ENCODE data around the gene LRRC43.
A peak's percentile ranks its signal among the peaks of the same experiment; 100 is the strongest.

Gene LRRC43

DNA sequence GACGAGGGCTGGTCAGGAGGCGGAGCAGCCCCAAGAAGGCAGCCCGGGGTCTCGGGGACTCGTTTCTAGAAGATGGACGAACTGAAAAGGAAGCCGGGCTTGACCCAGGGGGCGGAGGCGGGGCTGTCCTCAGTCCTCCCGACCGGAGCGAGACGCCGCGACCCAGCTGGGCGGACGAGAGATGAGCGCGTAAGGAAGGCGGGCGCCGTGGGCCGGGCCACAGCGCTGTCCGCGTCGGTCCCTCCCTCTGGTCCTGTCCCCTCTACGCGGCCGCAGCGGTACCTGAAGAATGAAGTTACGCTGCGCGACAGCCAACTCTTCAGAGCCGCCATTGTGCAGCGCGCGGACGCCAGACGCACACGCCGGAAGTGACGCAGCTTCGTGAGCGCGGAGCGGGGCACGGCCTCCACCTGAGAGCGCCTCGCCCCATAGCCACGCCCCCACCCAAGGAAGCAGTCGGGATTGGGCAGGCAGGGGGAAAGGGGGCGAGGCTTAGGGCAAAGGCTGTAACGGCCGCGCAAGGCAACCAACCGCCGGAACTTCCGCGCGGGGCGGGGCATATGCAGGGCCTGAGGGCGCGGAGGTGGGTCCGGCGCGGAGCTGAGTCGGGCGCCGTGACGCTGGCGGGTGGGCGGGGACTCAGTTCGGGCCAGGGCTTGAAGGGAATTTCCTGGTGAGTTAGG is 42.9 kb downstream of the LRRC43 start, which contains the start of gene DIABLO:
TSS of gene DIABLO (minus strand) at position 370 of the 683 bp plus-strand sequence. CDS start at position 332, 38 bp downstream.
- peak; percentile 99 for DNase-seq (ENCODE audit: low read depth)

- DNase-seq (ENCODE audit: low read depth) = no peak
Measured at GRCh38 chr12:122226366-122227125, 43.6 kb downstream of the LRRC43 start.

DNA sequence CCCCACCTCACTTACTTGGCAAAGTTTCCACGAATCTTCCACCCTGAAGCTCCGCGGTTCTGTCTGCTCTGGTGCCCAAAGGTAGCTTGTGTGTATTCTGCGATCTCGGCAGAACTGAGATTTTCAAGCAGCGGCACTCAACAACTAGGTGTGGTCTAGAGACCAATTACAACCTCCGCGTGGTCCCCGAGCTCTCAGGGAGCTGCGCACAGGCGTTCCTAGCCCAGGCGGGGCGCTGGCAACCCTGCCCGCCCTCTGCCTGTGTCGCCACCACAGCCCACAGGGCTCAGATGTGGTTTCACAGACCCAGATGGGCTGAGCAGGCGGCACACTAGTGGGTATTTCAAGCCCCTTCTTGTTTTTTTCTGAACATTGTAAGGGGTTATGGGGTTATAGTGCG is 44.4 kb downstream of the LRRC43 start:
- DNase-seq (ENCODE audit: low read depth) = no peak

DNA sequence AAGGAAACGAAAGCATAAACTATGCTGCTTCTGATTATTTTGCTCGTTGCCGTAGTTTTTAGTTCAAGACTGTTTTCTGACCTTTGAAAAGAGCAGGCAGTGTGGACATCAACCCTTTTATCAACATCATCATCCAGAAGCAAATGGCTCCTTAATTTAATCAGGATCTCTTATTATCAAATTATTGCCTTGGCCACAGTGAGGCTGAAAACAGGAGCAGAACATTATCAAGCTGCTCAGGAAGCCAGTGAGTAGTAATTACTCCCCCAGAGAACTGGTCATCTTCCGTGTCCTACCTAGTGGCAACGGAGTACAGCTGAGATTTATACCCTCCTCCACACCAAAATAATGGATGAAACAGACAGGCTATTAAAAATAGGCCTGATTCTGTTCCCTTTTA is 45.2 kb downstream of the LRRC43 start:
- no peak for DNase-seq (ENCODE audit: low read depth)

- no peak for DNase-seq (ENCODE audit: low read depth)
Measured at GRCh38 chr12:122230798-122231197, 47.9 kb downstream of the LRRC43 start.

DNA sequence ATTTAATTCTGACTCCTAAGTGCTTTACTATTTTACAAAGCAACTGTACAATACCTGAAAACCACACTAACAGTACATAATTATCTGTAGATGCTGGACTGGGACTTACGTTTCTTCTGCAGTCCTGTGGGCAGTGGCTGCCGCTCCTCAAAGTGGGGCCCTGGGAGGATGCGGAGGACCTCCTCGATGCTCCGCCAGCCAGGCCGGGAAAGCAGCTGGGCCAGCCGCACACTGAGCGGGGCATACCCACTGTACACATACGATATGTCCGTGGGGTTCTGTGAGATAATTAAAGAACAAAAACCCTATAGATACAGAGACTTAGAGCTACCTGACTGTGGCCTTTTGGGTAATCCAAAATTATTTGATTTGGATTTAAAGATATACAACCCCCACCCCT is 49.8 kb downstream of the LRRC43 start:
- DNase-seq (ENCODE audit: low read depth) = no peak

GRCh38 chr12:122235741-122236140 is 52.8 kb downstream of the LRRC43 start:
- no peak for DNase-seq (ENCODE audit: low read depth)

GRCh38 chr12:122238861-122239260 is 55.9 kb downstream of the LRRC43 start:
- no peak for DNase-seq (ENCODE audit: low read depth)

DNA sequence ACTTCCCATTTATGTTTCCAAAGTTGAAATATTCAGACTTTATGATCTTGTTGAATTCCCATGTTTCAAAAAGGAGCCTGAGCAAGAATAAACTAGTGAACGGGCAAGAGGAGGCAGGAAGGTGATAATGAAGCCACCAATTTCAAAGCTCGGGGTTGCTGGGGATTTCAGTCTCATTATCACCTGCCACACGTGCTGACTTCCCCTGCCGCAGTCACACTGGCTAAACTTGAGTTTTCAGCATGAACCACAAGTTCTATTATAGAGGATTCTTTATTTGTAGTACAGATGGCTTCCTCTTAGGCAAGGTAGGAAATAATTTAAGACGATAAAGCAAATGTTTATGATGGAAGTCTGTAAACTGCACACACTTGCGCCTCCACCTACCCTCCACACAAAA is 61.0 kb downstream of the LRRC43 start:
- DNase-seq (ENCODE audit: low read depth) = no peak

- DNase-seq (ENCODE audit: low read depth) = no peak
Measured at GRCh38 chr12:122244565-122245371, 61.8 kb downstream of the LRRC43 start.

GRCh38 chr12:122245553-122245952 is 62.6 kb downstream of the LRRC43 start:
- DNase-seq (ENCODE audit: low read depth) = no peak

- DNase-seq (ENCODE audit: low read depth) = no peak
Measured at GRCh38 chr12:122250047-122250446, 67.1 kb downstream of the LRRC43 start.

DNA sequence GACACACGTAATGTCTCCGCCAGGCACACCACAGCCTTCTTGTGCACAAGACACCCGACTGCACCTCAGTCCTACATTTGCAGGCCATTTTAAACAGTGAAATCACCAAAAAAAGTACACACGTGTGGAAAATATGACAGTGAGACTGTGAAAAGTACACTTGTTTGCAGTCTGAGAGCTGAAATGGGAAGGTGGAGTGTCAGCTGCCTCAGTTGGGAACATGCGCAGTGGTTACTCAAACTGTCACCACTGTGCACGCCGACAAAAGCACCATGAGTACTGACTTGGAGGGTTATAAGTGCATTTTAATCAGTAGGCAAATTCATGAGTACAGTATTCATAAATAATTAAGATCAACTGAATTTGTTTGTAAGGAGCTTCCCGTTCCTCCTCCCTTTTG is 67.6 kb downstream of the LRRC43 start:
- no peak for DNase-seq (ENCODE audit: low read depth)

Measured in ELR (cell line).